OCI-LY7 (cell line): ENCODE data around the gene NKAIN2. TPM values are rescaled to one million over a fixed set of nuclear protein-coding genes. Genes with fewer than 3 reads are reported as not detected.

Experiments used
- BruUV-seq: library from RNA; stranded (reverse); fragments of 400-500 nt; replicated peaks from 2 replicates; lab custom pipeline; 2021; lab: Mats Ljungman, UMichigan
- CTCF ChIA-PET: fragments of 300-600 bp; sonication (Branson Sonifier 250); formaldehyde crosslinking; loops from one replicate; lab custom pipeline; 2022; ENCODE audit warnings: antibody characterized with exemption; ENCODE audit not compliant: unreplicated experiment; lab: Charles Lee
- POLR2A ChIA-PET: fragments of 300-600 bp; sonication (Branson Sonifier 250); formaldehyde crosslinking; loops from one replicate; lab custom pipeline; 2022; ENCODE audit warnings: antibody characterized with exemption; lab: Charles Lee
- DNase-seq: peaks from one replicate; pipeline ENCODE4 v3.0.0-alpha.2; 2015; ENCODE audit warnings: low spot score
- H2AFZ ChIP-seq: fragments of 200-600 bp; sonication (generic), shearing (Covaris generic); 2 replicates; pipeline ENCODE4 v1.6.1; 2014; ENCODE audit warnings: mild to moderate bottlenecking, antibody characterized with exemption, low read length, moderate library complexity
- H3K27ac ChIP-seq: fragments of 200-600 bp; sonication (generic); 2 replicates; pipeline ENCODE4 v1.5.1; 2014; ENCODE audit warnings: mixed run types, low read depth, mild to moderate bottlenecking, moderate library complexity, low read length, inconsistent platforms; ENCODE audit not compliant: poor library complexity, severe bottlenecking
- H3K36me3 ChIP-seq: fragments of 200-600 bp; sonication (generic); 2 replicates; pipeline ENCODE4 v1.6.1; 2014; ENCODE audit warnings: mild to moderate bottlenecking, antibody characterized with exemption, low read length, moderate library complexity, mixed read lengths; ENCODE audit not compliant: insufficient read depth
- H3K4me1 ChIP-seq: fragments of 200-600 bp; sonication (generic); 2 replicates; pipeline ENCODE4 v1.5.1; 2014; ENCODE audit warnings: mild to moderate bottlenecking, low read length; ENCODE audit not compliant: insufficient read depth, poor library complexity, severe bottlenecking
- H3K4me2 ChIP-seq: fragments of 200-600 bp; sonication (generic); 2 replicates; pipeline ENCODE4 v1.6.1; 2014; ENCODE audit warnings: mild to moderate bottlenecking, low read length
- H3K4me3 ChIP-seq: fragments of 200-600 bp; sonication (generic); 2 replicates; pipeline ENCODE4 v1.5.1; 2014; ENCODE audit warnings: mild to moderate bottlenecking, low read depth, low read length; ENCODE audit not compliant: poor library complexity, severe bottlenecking
- H3K79me2 ChIP-seq: fragments of 200-600 bp; sonication (generic); 2 replicates; pipeline ENCODE4 v1.6.1; 2016; ENCODE audit warnings: low read depth, mild to moderate bottlenecking, low read length, moderate library complexity, mixed read lengths; ENCODE audit not compliant: insufficient read depth
- H3K9me2 ChIP-seq: fragments of 200-600 bp; sonication (generic); 2 replicates; pipeline ENCODE4 v1.6.1; 2016; ENCODE audit warnings: mild to moderate bottlenecking, low read length, mixed read lengths; ENCODE audit not compliant: insufficient read depth
- H3K9me3 ChIP-seq: fragments of 200-600 bp; sonication (generic); 2 replicates; pipeline ENCODE4 v1.6.1; 2014; ENCODE audit warnings: mild to moderate bottlenecking, mixed run types, low read length, mixed read lengths
- H4K20me1 ChIP-seq: fragments of 200-600 bp; sonication (generic); 2 replicates; pipeline ENCODE4 v1.6.1; 2014; ENCODE audit warnings: mild to moderate bottlenecking, antibody characterized with exemption, low read length, moderate library complexity, mixed read lengths; ENCODE audit not compliant: insufficient read depth
- CTCF ChIP-seq: fragments of 200-600 bp; sonication (generic); conservative IDR thresholded peaks from 2 replicates; pipeline ENCODE4 v1.5.1; 2014; ENCODE audit warnings: mild to moderate bottlenecking, antibody characterized with exemption, low read length, moderate library complexity, mixed read lengths
- EZH2phosphoT487 ChIP-seq: fragments of 200-600 bp; sonication (generic); IDR thresholded peaks from 2 replicates; pipeline ENCODE4 v1.6.1; 2018; ENCODE audit warnings: low read depth, borderline replicate concordance, mild to moderate bottlenecking, mixed run types, antibody characterized with exemption, low read length, moderate library complexity, mixed read lengths
- intact Hi-C: fragments of 100-400 bp; cut with micrococcal nuclease; formaldehyde crosslinking; loops from one replicate; pipeline ENCODE4 v1.10.0; 2022; ENCODE audit not compliant: unreplicated experiment
- total RNA-seq, 2 experiments: library from RNA; depleted of rRNA in 1 of 2; stranded (reverse); fragments of >200 nt in 1 of 2; shearing (Covaris generic) in 1 of 2; gene quantifications; 2 replicates each; pipeline ENCODE4 v1.2.3, GENCODE V29; 2014 to 2022

The NKAIN2 gene
- total RNA-seq, 2 experiments from 2014 or later, result not detected

DNA sequence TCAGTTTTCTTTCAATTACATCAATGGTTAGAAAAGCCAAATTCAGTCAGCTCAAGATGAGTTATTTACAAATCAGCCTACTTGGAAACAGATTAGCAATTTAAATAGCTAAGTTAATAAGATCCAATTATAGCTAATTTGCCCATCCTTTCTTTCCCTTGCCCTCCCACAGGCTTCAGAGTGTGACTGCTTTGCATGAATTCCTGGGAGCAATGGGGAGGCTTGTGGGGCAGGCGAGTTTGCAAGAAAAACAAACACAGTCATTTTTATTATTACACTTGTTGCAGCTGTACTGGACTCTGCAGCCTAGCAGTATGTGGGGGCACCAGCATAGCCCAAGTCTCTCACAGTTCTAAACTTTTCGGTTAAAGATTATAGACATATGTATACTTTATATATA lies 219.0 kb downstream of the NKAIN2 start:
- H3K36me3 ChIP-seq, result no peaks in the 10 kb centered on the region
- ChIA-PET CTCF (no interaction called here), POLR2A (interaction anchor here (0.6 kb wide), 2 partner anchors 378 to 1103 kb away, joined by 3 read pairs; no protein-coding TSS in a partner anchor)
- H3K9me2 ChIP-seq, result no peaks in the 10 kb centered on the region
- H3K4me2 ChIP-seq, result no peak overlapping the region
- H3K9me3 ChIP-seq, result no peaks in the 10 kb centered on the region
- H3K79me2 ChIP-seq, result no peaks in the 10 kb centered on the region
- no peak overlapping the region for H3K4me3 ChIP-seq
- H3K27ac ChIP-seq, result no peak overlapping the region
- no peak for DNase-seq
- H3K4me1 ChIP-seq, result no peaks in the 10 kb centered on the region
- no peak for TF ChIP-seq EZH2phosphoT487
- BruUV-seq, result no TSS peak
- H2AFZ ChIP-seq, result no peak overlapping the region
- intact Hi-C loops, result no loop called here
- no peaks in the 10 kb centered on the region for H4K20me1 ChIP-seq

GRCh38 chr6:124026694-124027093 lies 223.0 kb downstream of the NKAIN2 start:
- Histone ChIP-seq H3K4me3 (no peak overlapping the region), H2AFZ (no peak overlapping the region), H3K79me2 (no peaks in the 10 kb centered on the region), H3K4me2 (no peak overlapping the region), H3K27ac (no peak overlapping the region), H3K36me3 (no peaks in the 10 kb centered on the region), H3K9me2 (no peaks in the 10 kb centered on the region), H3K4me1 (no peaks in the 10 kb centered on the region), H4K20me1 (no peaks in the 10 kb centered on the region), H3K9me3 (no peaks in the 10 kb centered on the region)
- intact Hi-C loops, result no loop called here
- DNase-seq, result no peak
- ChIA-PET CTCF (no interaction called here), POLR2A (no interaction called here)
- no TSS peak for BruUV-seq
- no peak for TF ChIP-seq CTCF
- TF ChIP-seq EZH2phosphoT487, result no peak

DNA sequence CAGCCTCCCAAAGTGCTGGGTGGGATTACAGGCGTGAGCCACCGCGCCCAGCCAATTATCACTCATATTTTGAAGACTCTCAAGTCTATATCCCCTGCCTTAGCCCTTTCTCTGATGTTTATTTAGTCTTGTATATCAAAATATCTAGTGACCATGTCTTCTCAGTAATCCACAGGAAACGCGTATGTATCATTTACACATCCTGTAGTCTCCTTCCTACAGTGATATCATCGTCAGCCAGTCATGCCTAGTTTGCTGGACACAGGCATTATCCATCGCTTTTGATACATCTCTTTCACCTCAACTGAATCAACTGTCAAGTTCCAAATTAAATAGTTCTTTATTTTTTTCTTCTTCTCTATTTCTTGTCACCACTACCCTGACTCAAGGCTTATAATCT lies 223.7 kb downstream of the NKAIN2 start:
- TF ChIP-seq EZH2phosphoT487 (no peak), CTCF (no peak)
- POLR2A ChIA-PET, result no interaction called here
- H3K79me2 ChIP-seq, result no peaks in the 10 kb centered on the region
- intact Hi-C loops, result no loop called here
- H3K36me3 ChIP-seq, result no peaks in the 10 kb centered on the region
- H3K9me3 ChIP-seq, result no peaks in the 10 kb centered on the region
- no peaks in the 10 kb centered on the region for H3K9me2 ChIP-seq
- CTCF ChIA-PET, result no interaction called here
- BruUV-seq, result no TSS peak
- no peak overlapping the region for H3K4me2 ChIP-seq
- H2AFZ ChIP-seq, result no peak overlapping the region
- H3K4me3 ChIP-seq, result no peak overlapping the region
- no peak overlapping the region for H3K27ac ChIP-seq
- no peaks in the 10 kb centered on the region for H3K4me1 ChIP-seq
- no peaks in the 10 kb centered on the region for H4K20me1 ChIP-seq
- DNase-seq, result no peak
